ENCODE measurements around the gene GOLIM4. TPM values are rescaled to one million over a fixed set of nuclear protein-coding genes. Genes with fewer than 3 reads are reported as not detected.

Gene GOLIM4
- total RNA-seq, 1 donor from 2014 or later, result 46.3 TPM

- Mint-ChIP-seq H3K4me3 (ENCODE audit: unreplicated experiment) (no peak overlapping the region), H3K4me1 (ENCODE audit: low read depth) (no peaks in the 10 kb centered on the region), H3K9me3 (ENCODE audit: low read depth) (no peaks in the 10 kb centered on the region), H3K36me3 (ENCODE audit: low read depth) (no peaks in the 10 kb centered on the region), H3K27ac (ENCODE audit: unreplicated experiment) (no peak overlapping the region), H3K27me3 (ENCODE audit: low read depth) (peaks cover 2% of the 10 kb centered on the region)
- TF ChIP-seq CTCF (IDR thresholded peaks at IDR 0.05), result no peak
- DNase-seq (ENCODE audit: low spot score), result no peak
Measured at GRCh38 chr3:168117853-168118313, 22.2 kb upstream of the GOLIM4 start.

- Mint-ChIP-seq H3K36me3 (ENCODE audit: low read depth) (no peaks in the 10 kb centered on the region), H3K27ac (ENCODE audit: unreplicated experiment) (no peak overlapping the region)
- no peak for DNase-seq (ENCODE audit: low spot score)
Measured at GRCh38 chr3:168117059-168117458, 21.3 kb upstream of the GOLIM4 start.

GRCh38 chr3:168116279-168116678 lies 20.6 kb upstream of the GOLIM4 start:
- no peaks in the 10 kb centered on the region for H3K36me3 Mint-ChIP-seq (ENCODE audit: low read depth)
- no peak for TF ChIP-seq CTCF (IDR thresholded peaks at IDR 0.05)
- DNase-seq (ENCODE audit: low spot score), result no peak
- H3K9me3 Mint-ChIP-seq (ENCODE audit: low read depth), result no peaks in the 10 kb centered on the region
- H3K27ac Mint-ChIP-seq (ENCODE audit: unreplicated experiment), result no peak overlapping the region
- H3K4me1 Mint-ChIP-seq (ENCODE audit: low read depth), result no peaks in the 10 kb centered on the region
- no peak overlapping the region for H3K4me3 Mint-ChIP-seq (ENCODE audit: unreplicated experiment)
- H3K27me3 Mint-ChIP-seq (ENCODE audit: low read depth), result peaks cover 2% of the 10 kb centered on the region

More at GRCh38 chr3:168117059-168117458, 21.3 kb upstream of the GOLIM4 start:
- Mint-ChIP-seq H3K4me3 (ENCODE audit: unreplicated experiment) (no peak overlapping the region), H3K27me3 (ENCODE audit: low read depth) (peaks cover 2% of the 10 kb centered on the region), H3K4me1 (ENCODE audit: low read depth) (no peaks in the 10 kb centered on the region), H3K9me3 (ENCODE audit: low read depth) (no peaks in the 10 kb centered on the region)
- TF ChIP-seq CTCF (IDR thresholded peaks at IDR 0.05), result no peak

- Mint-ChIP-seq H3K4me3 (ENCODE audit: unreplicated experiment) (no peak overlapping the region), H3K36me3 (ENCODE audit: low read depth) (no peaks in the 10 kb centered on the region), H3K27ac (ENCODE audit: unreplicated experiment) (no peak overlapping the region), H3K9me3 (ENCODE audit: low read depth) (no peaks in the 10 kb centered on the region), H3K27me3 (ENCODE audit: low read depth) (no peaks in the 10 kb centered on the region), H3K4me1 (ENCODE audit: low read depth) (no peaks in the 10 kb centered on the region)
- no peak for TF ChIP-seq CTCF (IDR thresholded peaks at IDR 0.05)
- no peak for DNase-seq (ENCODE audit: low spot score)
Measured at GRCh38 chr3:168113848-168114247, 18.1 kb upstream of the GOLIM4 start.

GRCh38 chr3:168112894-168113293 lies 17.2 kb upstream of the GOLIM4 start:
- no peak overlapping the region for H3K27ac Mint-ChIP-seq (ENCODE audit: unreplicated experiment)
- H3K27me3 Mint-ChIP-seq (ENCODE audit: low read depth), result no peaks in the 10 kb centered on the region
- H3K9me3 Mint-ChIP-seq (ENCODE audit: low read depth), result no peaks in the 10 kb centered on the region
- no peak for TF ChIP-seq CTCF (IDR thresholded peaks at IDR 0.05)
- H3K4me1 Mint-ChIP-seq (ENCODE audit: low read depth), result no peaks in the 10 kb centered on the region
- H3K36me3 Mint-ChIP-seq (ENCODE audit: low read depth), result no peaks in the 10 kb centered on the region
- no peak for DNase-seq (ENCODE audit: low spot score)
- H3K4me3 Mint-ChIP-seq (ENCODE audit: unreplicated experiment), result no peak overlapping the region

Data from chondrocyte (in vitro differentiated cells).